Epithelial cell of proximal tubule (primary cell): ENCODE measurements around the gene GLP1R. TPM values are rescaled to one million over a fixed set of nuclear protein-coding genes. Genes with fewer than 3 reads are reported as not detected.
A peak's percentile ranks its signal among the peaks of the same experiment; 100 is the strongest.

Experiments used
- DNase-seq: peaks from one replicate; pipeline ENCODE4 v3.0.0-alpha.2; 2011; ENCODE audit warnings: low read depth
- H3K4me3 ChIP-seq: 2 replicates; pipeline ENCODE4 v1.5.1; 2011; ENCODE audit warnings: low read depth, mild to moderate bottlenecking, low read length
- CTCF ChIP-seq: conservative IDR thresholded peaks from 2 replicates; pipeline ENCODE4 v1.5.1; 2012; ENCODE audit warnings: low read depth, mild to moderate bottlenecking, low read length
- total RNA-seq: library from RNA; depleted of rRNA; stranded (reverse); fragments of >200 nt; gene quantifications from 2 replicates; pipeline ENCODE4 v1.2.3, GENCODE V29; 2015

The GLP1R gene
- total RNA-seq, 1 donor from 2014 or later = not detected

- H3K4me3 ChIP-seq = no peak overlapping the region
- DNase-seq = peak; percentile 6
- no peak for TF ChIP-seq CTCF
Observed at GRCh38 chr6:39021779-39022178, 26.8 kb upstream of the GLP1R start.

GRCh38 chr6:39026175-39026574, 22.4 kb upstream of the GLP1R start:
- TF ChIP-seq CTCF = no peak
- no peak overlapping the region for H3K4me3 ChIP-seq
- no peak for DNase-seq

GRCh38 chr6:39029156-39030011, 19.2 kb upstream of the GLP1R start:
- TF ChIP-seq CTCF = peak; percentile 77

GRCh38 chr6:39035681-39036080, 12.9 kb upstream of the GLP1R start:
- TF ChIP-seq CTCF = no peak
- H3K4me3 ChIP-seq = no peak overlapping the region
- DNase-seq = no peak

More at GRCh38 chr6:39029156-39030011, 19.2 kb upstream of the GLP1R start:
- no peak overlapping the region for H3K4me3 ChIP-seq
- no peak for DNase-seq

GRCh38 chr6:39037082-39037508, 11.5 kb upstream of the GLP1R start:
- H3K4me3 ChIP-seq = no peak overlapping the region
- DNase-seq = no peak
- no peak for TF ChIP-seq CTCF

- no peak for DNase-seq
- TF ChIP-seq CTCF = no peak
- no peak overlapping the region for H3K4me3 ChIP-seq
Observed at GRCh38 chr6:39037707-39038106, 10.9 kb upstream of the GLP1R start.
